HG03457 (cell line): ENCODE results near the gene SCP2.
"Not testable (repeated sequence)": the region's sequence is repeated elsewhere in the genome, so short reads cannot be mapped to it uniquely, and the experiment has no call there.

ENCODE experiments used
- ATAC-seq: cut with Tn5 transposase; IDR thresholded peaks from one replicate; pipeline ENCODE4 v1.9.1; 2021; ENCODE audit warnings: moderate number of reproducible peaks; ENCODE audit not compliant: unreplicated experiment

The SCP2 gene

DNA sequence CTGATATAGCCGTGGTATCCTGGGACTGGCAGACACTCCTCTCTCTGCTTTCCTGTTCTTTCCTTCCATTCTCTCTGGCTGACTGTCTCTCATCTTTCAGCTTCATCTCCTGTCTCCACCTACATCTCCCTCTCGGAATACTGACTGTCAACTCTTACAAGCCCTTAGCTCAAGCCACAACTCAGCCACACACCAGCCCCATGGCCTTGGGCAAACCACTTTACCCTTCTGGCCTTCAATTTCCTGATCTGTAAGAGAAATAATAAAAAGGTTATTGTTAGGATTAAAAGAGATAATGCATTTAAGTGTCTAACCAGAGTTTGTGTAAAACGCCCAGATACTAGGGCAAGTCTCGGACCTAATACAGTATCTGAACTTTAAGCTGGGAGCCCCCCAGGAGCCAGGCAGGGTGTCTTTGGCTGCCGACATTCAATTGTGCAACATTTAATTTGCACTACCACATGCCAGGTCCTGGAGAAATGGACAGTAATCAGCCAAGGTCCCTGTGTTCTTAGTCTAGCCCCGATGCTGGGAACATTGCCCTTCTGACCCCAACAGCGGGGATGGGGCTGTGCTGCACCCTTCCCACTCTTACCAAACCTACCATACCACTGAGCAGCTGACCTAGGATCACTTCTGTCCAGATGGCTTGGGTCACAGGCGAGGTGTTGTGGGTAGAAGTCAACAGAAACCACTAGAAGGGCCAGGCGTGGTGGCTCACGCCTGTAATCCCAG lies 10.7 kb upstream of the SCP2 start:
- no peak for ATAC-seq

DNA sequence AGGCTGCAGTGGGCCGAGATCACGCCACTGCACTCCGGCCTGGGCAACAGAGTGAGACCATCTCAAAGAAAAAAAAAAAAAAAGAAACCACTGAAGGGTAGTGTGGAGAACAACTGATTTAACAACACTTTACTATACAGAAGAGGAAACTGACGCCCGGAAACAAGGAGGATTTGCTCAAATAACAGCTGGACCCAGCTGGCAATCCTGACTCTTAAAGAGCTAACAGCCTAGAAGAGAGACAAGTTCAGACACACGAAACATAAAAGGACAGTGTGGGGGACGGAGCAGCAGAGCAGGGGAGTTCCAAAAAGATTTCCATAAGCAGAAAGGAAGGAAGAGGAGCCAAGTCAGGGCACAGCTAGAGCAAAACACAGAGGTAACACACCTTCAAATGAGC lies 9.9 kb upstream of the SCP2 start:
- ATAC-seq = no peak

DNA sequence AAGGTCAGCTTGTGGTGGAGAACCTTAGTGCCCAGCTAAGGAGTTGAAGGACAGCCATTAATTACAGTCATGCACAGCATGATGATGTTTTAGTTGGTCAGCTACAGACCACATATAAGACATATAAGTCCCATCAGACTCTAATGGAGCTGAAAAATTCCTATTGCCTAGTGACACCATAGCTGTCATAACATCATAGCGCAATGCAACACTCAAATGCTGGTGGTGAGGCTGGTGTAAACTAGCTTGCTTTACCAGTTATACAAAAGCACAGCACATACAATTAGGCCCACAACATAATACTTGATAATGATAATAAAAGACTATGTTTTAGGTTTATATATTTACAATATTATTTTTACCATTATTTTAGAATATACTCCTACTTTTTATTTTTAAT lies 9.5 kb upstream of the SCP2 start:
- ATAC-seq = no peak

DNA sequence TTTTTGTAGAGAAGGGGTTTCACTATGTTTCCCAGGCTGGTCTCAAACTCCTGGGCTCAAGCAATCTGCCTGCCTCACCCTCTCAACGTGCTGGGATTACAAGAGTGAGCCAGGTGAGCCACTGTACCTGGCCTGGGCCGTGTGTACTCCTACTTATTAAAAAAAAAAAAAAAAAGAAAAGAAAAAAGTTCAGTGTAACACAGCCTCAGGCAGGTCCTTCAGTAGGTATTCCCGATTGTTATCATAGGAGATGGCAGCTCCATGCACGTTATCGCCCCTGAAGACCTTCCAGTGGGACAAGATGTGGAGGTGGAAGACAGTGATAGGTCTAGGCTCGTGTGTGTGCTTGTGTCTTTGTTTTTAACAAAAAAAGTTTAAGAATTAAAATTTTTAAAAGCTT lies 8.9 kb upstream of the SCP2 start:
- ATAC-seq = no peak

DNA sequence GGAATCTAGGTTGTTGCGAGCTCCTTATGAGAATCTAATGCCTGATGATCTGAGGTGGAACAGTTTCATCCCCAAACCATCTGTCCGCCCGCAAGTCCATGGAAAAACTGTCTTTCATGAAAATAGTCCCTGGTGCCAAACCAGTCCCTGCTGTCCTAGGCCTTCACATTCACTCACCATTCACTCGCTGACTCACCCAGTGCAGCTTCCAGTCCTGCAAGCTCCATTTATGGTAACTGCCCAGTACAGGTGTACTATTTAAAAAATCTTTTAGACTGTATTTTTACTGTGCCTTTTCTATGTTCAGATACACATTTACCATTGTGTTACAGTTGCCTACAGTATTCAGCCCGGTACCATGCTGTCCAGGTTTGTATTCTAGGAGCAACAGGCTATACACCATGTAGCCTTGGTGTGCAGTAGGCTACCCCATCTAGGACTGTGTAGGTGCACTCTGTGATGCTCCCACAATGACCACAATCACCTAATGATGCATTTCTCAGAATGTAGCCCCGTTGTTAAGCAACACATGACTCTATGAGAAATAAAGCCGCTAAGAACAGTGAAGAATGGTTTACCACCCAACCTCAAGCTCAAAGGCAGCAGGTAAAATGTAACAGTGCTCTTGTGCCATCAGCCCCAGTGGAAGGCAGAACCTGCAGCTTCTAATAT lies 7.9 kb upstream of the SCP2 start:
- ATAC-seq = no peak

DNA sequence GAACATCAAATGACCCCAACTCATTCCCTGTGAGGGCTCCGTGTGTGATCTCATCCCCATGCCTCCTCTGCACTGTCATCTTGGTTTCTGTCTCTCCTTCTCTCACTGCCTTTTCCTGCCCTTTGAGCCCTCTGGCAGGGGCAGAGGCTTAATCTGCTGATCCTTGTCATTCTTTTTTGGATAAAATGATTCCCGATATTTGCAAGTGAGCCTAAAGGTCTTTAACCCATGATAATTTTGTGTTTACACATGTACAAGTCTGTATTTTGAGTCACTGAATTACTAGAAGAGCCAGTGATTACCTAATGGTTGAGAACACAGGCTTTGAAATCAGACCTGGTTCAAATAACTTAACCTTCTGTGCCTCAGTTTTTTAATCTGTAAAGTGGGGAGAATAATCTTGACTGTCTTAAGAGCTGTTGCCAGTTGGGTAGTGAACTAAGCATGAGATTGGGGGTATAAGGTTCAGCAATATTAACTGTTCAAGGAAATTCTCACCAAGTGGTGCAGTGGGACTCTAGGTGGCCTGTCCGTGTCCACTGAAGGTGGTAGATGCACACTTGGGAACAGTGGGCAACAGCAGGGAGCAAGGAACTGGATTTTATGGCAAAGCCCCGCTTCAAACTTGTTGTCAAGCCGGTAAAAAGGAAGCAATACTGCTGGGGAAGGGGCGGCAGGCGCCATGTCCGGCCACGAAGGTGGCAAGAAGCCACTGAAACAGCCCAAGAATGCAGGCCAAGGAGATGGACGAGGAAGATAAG lies 7.2 kb upstream of the SCP2 start:
- ATAC-seq = no peak

DNA sequence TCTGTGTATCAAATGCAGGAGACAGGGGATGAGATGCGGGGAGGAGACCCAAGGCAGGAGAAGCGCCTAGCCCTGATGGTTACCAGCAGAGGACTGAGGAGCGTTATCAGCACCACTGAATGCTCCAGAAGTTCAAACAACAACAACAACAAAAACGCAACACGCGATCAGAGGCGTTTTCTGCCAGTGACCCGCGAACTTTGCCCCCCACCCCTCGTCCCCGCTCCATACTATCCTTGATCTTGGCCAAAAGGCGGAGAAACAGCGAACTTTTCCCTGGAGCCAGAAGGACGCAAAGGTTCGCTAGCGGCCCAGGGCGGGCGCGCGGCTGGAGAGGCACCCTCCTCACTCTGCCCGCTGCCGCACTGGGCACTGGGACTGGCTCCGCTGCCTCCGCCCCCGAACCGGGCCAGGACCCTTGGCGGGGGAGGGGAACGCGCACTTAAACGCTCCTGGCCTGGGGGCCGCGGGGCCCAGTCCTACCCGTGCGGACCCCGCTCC lies 6.2 kb upstream of the SCP2 start:
- ATAC-seq = no peak

DNA sequence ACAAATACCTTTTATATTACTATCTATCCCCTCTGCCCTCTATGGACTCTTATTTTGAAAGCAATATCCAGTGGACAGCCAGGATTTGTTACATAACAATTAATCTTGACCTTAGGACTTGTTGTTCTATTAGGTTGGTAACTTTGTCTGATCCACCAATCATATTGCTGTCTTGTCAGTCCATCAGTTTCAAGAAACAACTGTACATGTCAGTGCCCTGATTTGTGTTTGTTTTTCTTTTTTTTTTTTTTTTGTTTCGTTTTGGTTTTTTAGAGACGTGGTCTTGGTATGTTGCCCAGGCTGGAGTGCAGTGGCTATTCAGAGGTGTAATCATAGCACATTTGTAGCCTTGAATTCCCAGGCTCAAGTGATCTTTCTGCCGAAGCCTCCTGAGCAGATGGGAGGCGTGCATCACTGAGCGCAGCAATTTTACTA lies 1.5 kb upstream of the SCP2 start:
- ATAC-seq = no peak

DNA sequence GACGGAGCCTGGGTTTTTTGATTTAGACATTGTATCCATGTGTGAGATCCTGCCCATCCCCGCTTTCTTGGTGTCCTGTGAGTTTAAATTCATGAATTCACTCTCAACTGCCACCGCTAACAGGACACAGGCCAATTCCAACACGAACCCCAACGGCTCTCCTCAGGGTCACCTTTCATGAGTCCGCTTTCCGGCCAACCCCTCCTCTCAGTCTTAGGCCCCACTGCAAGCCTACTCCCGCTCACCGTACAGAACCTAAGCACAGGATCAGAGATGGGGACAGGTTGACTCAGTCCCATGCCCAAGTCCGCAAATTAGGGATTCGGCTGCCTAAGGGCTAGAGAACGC lies 238 bp upstream of the SCP2 start:
- ATAC-seq = no peak

DNA sequence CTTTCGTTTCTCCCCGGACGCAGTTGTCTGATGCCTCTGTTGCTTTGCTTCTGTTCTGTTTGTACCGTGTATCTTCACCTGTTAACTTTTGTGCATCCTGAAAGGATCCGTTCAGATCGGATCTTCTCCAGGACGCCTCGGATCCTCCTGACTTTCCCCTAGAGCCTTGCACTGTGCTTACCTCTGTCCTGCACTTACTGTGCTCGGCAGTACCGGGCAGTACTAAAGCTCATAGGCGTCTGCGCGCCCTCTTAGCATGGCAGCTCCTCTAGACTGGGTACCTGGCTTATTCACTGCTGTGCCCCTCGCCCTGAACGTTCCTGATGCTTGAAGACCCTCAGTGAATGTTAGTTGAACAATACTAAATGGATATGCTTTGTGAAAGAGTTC lies 934 bp downstream of the SCP2 start:
- ATAC-seq = no peak

DNA sequence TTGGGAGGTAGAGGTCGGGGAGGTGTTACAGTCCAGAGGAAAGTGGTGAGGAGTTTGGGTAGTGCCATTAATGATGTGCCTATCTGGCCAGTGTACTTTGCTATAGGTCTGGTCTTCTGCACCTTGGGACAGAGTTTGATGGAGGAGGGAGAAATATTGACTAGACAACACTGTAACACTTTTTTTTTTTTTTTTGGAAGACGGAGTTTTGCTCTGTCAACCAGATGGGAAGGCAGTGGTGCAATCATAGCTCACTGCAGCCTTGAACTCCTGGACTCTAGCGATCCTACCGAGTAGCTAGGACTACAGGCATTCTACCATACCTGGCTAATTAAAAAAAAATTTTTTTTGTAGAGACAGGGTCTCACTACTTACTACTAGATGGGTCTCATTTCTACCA lies 1.9 kb downstream of the SCP2 start:
- no peak for ATAC-seq

DNA sequence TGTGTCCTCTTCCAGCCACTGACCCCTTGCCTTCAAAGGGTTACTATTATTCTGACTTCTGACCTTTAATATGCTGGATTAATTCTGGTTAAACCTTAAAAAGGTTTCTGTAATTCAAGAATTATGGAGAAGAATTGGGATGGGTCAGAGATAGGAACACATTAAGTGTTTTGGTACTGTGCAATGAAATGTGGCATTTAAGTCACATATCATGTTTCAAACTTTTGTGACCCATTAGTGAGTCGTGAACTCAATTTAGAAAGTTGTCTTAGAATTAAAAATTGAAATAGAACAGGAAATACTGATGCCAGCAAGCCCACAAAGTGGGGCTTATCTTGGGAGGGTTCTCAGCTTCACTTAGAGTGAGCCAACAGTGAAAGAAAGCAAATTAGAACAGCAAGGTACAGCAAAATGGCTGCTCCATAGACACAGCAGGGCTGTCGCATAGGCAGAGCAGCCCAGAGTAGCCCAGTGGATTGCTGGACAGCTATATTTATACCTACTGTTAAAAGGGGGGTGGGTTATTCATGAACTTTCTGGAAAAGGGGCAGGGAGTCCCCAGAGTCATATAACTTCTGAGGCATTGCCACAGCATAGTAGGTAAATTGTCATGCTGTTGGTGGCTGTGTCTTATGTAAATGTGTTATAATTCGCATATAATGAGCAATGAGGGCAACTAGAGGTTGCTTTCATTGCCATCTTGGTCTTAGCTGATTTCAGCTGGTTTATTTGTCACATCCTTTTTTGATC lies 10.5 kb downstream of the SCP2 start:
- no peak for ATAC-seq

DNA sequence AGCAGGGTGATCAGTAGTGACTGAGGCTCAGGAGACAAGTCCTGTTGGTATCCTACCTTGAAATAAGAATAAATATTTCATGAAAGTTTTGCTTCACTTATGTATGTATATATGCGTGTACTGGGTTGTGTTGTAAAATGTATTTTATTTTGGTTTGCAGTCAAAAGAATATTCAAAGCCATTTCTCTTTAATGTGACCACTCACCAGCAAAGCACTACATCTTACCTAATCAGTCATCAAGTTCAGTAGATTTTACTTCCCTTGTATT lies 11.0 kb downstream of the SCP2 start:
- ATAC-seq = no peak

DNA sequence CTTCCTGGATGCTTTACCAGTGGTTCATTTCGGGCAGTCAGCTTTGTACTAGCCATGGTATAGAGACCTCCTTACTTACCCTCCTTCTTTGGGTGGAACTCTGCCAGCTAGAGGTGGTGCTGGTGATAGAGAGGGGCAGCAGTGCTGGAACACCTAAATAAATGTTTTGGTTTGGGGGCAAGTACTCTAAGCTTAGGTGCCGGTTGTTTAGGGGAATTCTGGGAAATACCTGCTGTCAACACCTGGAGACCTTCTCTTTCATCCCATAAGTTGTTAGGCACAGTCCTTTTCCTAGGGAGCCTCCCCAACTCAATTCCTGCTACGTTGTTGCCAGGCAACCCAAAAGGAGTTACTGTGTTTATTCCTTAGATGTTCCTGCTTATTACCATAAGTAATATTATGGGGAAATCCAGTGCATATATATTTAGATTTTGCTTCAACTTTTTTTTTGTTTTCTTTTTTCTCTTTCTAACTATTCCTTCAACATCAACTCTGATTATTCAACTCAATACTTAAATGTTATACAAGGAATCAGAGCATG lies 16.9 kb downstream of the SCP2 start:
- ATAC-seq = no peak

DNA sequence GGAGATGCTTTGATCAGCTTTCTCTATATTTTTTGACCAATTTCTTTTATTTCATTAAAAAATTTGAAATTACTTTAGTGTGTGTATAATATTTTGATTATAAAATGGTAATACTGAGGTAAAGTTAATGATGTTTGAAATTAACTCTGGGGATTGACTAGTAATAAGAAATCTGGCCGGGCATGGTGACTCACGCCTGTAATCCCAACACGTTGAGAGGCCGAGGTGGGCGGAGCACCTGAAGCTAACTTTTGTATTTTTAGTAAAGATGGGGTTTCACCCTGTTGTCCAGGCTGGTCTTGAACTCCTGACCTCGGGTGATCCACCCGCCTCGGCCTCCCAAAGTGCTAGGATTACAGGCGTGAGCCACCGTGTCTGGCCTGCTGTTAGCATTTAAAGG lies 17.5 kb downstream of the SCP2 start:
- no peak for ATAC-seq

DNA sequence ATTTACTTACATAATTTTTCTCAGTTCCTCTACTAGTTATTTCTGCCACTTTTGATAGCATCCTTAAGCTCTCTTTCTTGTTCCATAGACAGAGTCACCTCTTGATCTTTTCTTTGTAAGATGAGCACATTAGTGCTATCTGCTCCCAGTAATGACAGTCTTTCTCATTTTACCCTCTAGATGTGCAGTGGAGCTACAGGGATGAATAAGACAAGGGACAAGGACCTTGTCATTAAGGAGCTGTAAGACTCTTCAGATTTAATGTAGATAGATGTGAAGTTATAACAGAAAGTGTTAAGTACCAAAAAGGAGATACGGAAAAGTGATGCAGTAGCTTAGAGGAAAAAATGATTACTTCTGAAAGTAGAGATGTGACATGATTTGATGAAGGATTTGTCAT lies 20.4 kb downstream of the SCP2 start:
- ATAC-seq = no peak

DNA sequence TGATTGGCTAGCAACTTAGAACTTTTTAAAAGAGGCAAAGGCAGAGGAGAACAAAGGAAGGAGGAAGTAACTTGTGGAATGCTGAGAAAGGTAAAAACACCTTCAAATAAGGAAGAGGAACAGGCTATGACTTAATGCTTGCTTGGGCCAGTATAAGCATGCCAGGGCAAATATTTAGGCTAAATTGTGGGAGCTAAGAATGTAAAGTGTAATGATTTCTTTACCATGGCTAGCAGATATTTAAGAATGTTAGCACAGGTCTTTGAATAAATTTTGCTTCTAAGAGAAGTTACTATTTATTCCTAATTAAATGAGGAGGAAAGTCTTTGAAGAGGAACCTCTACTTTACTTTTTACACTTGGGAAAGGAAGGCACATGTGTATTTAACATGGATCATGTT lies 22.5 kb downstream of the SCP2 start:
- ATAC-seq = not testable (repeated sequence)

DNA sequence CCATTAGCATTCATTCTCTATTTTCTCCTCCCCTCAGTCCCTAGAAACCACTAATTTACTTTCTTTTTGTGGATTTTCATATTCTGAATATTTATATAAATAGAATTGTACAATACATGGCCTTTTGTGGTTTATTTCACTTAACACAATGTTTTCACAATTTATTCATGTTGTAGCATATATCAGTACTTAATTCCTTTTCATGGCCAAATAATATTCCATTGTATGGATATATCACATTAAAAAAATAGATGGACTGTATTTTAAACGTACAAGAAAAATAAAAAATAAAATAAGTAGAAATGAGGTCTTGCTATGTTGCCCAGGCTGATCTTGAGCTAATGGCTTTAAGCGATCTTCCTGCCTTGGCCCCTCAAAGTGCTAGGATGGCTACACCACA lies 25.0 kb downstream of the SCP2 start:
- no peak for ATAC-seq

DNA sequence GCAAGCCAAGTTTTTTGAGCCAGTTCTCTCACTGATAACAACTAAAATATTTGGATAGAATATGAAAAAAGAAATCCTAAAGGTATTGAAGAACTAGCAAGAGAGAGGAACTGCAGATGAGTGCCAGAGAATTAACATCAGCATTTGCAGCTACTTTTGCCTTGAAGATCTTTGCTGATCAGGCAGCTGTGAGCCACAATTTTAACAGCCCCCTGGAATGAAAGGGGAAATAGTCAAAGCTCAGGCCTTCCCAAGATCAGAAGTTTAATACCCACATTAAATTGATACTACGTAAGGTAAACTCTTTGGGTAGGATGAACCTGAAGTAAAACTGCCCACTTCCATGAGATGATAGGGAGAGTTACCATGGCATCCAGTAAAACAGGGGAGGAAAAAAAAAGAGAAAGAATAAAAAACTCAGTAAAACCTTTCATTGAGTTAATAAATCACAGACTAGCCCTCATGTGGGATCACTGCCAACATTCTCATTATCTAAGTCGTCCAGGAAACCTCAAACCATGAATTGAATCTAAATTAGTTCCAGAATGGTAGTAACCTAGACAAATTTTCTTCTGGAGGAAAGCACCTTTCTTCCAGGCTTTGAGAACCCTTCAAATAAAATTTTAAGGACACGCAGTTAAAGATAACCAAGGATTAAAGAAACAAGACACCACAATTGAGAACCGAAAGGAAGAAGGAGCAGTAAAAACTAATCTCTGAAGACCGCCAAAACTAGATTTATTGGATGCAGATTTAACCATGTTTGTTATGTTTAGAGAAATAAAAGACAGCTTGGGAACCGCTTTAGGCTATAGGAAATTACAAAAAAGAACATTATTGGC lies 28.3 kb downstream of the SCP2 start:
- no peak for ATAC-seq

DNA sequence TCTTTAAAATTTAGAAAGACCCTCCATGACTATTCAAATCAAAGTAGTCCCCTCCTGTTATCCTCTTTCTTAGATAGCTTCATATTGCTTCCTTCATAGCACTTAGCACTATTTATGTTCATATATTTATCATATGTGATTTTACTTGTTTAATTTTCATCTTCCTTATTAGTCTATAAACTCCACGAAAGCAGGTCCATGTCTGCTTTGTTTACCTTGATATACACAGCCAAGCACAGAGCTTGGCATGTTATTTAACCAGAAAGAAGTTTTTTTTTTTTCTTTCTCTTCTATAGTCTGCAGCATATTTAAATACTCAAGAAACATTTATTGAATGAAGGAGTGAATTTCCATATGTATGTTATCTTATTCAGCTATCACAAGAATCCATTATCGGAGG lies 36.0 kb downstream of the SCP2 start:
- ATAC-seq = no peak
